Mesenchymal stem cell (in vitro differentiated cells and primary cell): Measurements from ENCODE around the gene ABCA4. TPM values are rescaled to one million over a fixed set of nuclear protein-coding genes. Genes with fewer than 3 reads are reported as not detected.
"Not testable (repeated sequence)": the region's sequence is repeated elsewhere in the genome, so short reads cannot be mapped to it uniquely, and the experiment has no call there.

Experiments used
- DNase-seq: peaks from one replicate; pipeline ENCODE4 v3.0.0-alpha.2; 2013
- H2AFZ ChIP-seq: one replicate; pipeline ENCODE4 v1.6.1; 2013; ENCODE audit warnings: low read depth, mild to moderate bottlenecking, control low read depth, inconsistent platforms, low read length, moderate library complexity
- H2AK5ac ChIP-seq: 2 replicates; pipeline ENCODE4 v1.6.1; 2013; ENCODE audit warnings: low read length, moderate library complexity, mild to moderate bottlenecking, inconsistent platforms; ENCODE audit not compliant: severe bottlenecking
- H2BK120ac ChIP-seq: one replicate; pipeline ENCODE4 v1.6.1; 2013; ENCODE audit warnings: low read depth, mild to moderate bottlenecking, inconsistent platforms, low read length, moderate library complexity
- H2BK12ac ChIP-seq, 2 experiments: one replicate each; pipeline ENCODE4 v1.6.1; 2013; ENCODE audit warnings: inconsistent platforms in 2 of 2, low read length in 2 of 2, mild to moderate bottlenecking in 2 of 2, moderate library complexity in 2 of 2, control low read depth in 1 of 2
- H2BK15ac ChIP-seq: one replicate; pipeline ENCODE4 v1.6.1; 2013; ENCODE audit warnings: mild to moderate bottlenecking, low read depth, inconsistent platforms; ENCODE audit not compliant: poor library complexity, severe bottlenecking
- H2BK5ac ChIP-seq: 2 replicates; pipeline ENCODE4 v1.6.1; 2013; ENCODE audit warnings: low read depth, mild to moderate bottlenecking, low read length, control low read depth, inconsistent platforms; ENCODE audit not compliant: poor library complexity, severe bottlenecking
- H3K14ac ChIP-seq, 2 experiments: one replicate each; pipeline ENCODE4 v1.6.1; 2013; ENCODE audit warnings: inconsistent platforms in 2 of 2, low read length in 2 of 2, control low read depth in 1 of 2, mild to moderate bottlenecking in 1 of 2, moderate library complexity in 1 of 2
- H3K18ac ChIP-seq, 2 experiments: one replicate each; pipeline ENCODE4 v1.6.1; 2013; ENCODE audit warnings: inconsistent platforms in 2 of 2, low read length in 2 of 2, control low read depth in 1 of 2, low read depth in 1 of 2, mild to moderate bottlenecking in 1 of 2
- H3K23ac ChIP-seq, 2 experiments: one replicate each; pipeline ENCODE4 v1.6.1; 2013; ENCODE audit warnings: inconsistent platforms in 2 of 2, low read length in 2 of 2, mild to moderate bottlenecking in 2 of 2, moderate library complexity in 2 of 2, control low read depth in 1 of 2
- H3K27ac ChIP-seq: 2 replicates; pipeline ENCODE4 v1.5.1; 2013; ENCODE audit warnings: mild to moderate bottlenecking, moderate library complexity, low read length, control low read depth, inconsistent platforms; ENCODE audit not compliant: poor library complexity, severe bottlenecking
- H3K27me3 ChIP-seq, 2 experiments: 2 replicates each; pipeline versions ENCODE4 v1.6.1 to v1.7.0; 2013; ENCODE audit warnings: low read length in 2 of 2, mild to moderate bottlenecking in 2 of 2, moderate library complexity in 2 of 2, control low read depth in 1 of 2, inconsistent platforms in 1 of 2; ENCODE audit not compliant: control insufficient read depth in 1 of 2, insufficient read depth in 1 of 2
- H3K36me3 ChIP-seq, 2 experiments: 2 replicates each; pipeline versions ENCODE4 v1.6.1 to v1.7.0; 2013; ENCODE audit warnings: low read length in 2 of 2, control low read depth in 1 of 2, inconsistent platforms in 1 of 2, low read depth in 1 of 2, mild to moderate bottlenecking in 1 of 2; ENCODE audit not compliant: insufficient read depth in 2 of 2, control insufficient read depth in 1 of 2
- H3K4ac ChIP-seq, 2 experiments: one replicate each; pipeline ENCODE4 v1.6.1; 2013; ENCODE audit warnings: inconsistent platforms in 2 of 2, low read length in 2 of 2, mild to moderate bottlenecking in 2 of 2, moderate library complexity in 2 of 2, control low read depth in 1 of 2, low read depth in 1 of 2
- H3K4me1 ChIP-seq: 2 replicates; pipeline ENCODE4 v1.6.1; 2013; ENCODE audit warnings: low read depth, low read length, control low read depth; ENCODE audit not compliant: control insufficient read depth, insufficient read depth
- H3K4me2 ChIP-seq: 2 replicates; pipeline ENCODE4 v1.6.1; 2013; ENCODE audit warnings: low read length, mild to moderate bottlenecking, inconsistent platforms; ENCODE audit not compliant: poor library complexity, severe bottlenecking
- H3K4me3 ChIP-seq, 2 experiments: 2 replicates each; pipeline versions ENCODE4 v1.5.1 to v1.7.0; 2013; ENCODE audit warnings: low read length in 2 of 2, mild to moderate bottlenecking in 2 of 2, control low read depth in 1 of 2, low read depth in 1 of 2; ENCODE audit not compliant: insufficient read depth in 1 of 2
- H3K79me1 ChIP-seq: replicated peaks from 2 replicates; pipeline ENCODE4 v1.6.1; 2013; ENCODE audit warnings: mild to moderate bottlenecking, control low read depth, low read length, inconsistent platforms; ENCODE audit not compliant: poor library complexity, severe bottlenecking
- H3K9ac ChIP-seq: 2 replicates; pipeline ENCODE4 v1.7.0; 2013; ENCODE audit warnings: mild to moderate bottlenecking, low read length, moderate library complexity
- H3K9me3 ChIP-seq: 2 replicates; pipeline ENCODE4 v1.7.0; 2013; ENCODE audit warnings: mild to moderate bottlenecking, low read length; ENCODE audit not compliant: control insufficient read depth
- H4K8ac ChIP-seq: one replicate; pipeline ENCODE4 v1.6.1; 2013; ENCODE audit warnings: inconsistent platforms, mild to moderate bottlenecking, low read length, moderate library complexity
- H4K91ac ChIP-seq: one replicate; pipeline ENCODE4 v1.6.1; 2013; ENCODE audit warnings: mild to moderate bottlenecking, low read length, inconsistent platforms
- WGBS: methylation state at CpG from one replicate; pipeline ENCODE4 v1.1.7; 2013; ENCODE audit warnings: mixed read lengths; 5-methylcytosine and 5-hydroxymethylcytosine counted together
- polyA plus RNA-seq, 2 experiments: library from polyadenylated mRNA; stranded (reverse); fragments of 200-250 nt; gene quantifications; one replicate each; pipeline ENCODE4 v1.2.3, GENCODE V29; 2013

ABCA4 gene
- polyA plus RNA-seq (2013, experiment 1 of 2) = 0.12 TPM
- polyA plus RNA-seq (2013, experiment 2 of 2) = 0.04 TPM

DNA sequence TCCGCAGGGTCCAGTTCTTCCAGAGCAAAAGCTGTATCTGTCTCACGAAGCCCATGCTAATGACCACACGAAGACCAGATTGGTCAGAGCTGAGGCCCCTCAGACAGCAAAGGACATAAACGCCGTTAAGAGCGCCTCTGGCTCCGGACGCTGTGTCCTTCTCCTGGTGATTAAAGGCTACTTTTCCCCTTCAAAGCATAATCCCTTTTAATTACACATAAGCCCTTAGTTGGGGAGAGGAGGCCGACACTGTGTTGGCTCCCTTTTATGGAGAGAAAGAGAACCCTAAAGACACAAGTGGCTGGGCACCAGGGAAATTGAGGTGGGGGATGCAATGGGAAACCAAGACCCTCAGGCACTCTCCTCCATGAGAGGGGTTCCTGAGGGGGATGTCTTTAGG is at the start of gene ABCA4:
ABCA4 (minus strand) TSS at position 158 of the 400 bp plus-strand sequence; CDS start at position 55, 103 bp downstream.
- Histone ChIP-seq H3K4me3 (no peak within 1 kb of the TSS), H4K91ac (no peak within 1 kb of the TSS), H2BK120ac (no peak within 1 kb of the TSS), H3K27ac (no peak within 1 kb of the TSS), H2AK5ac (no peak within 1 kb of the TSS), H3K14ac (no peak within 1 kb of the TSS), H3K9me3 (no peaks in the 10 kb centered on the region), H3K23ac (no peak within 1 kb of the TSS), H3K4ac (no peak within 1 kb of the TSS), H3K27me3 (no peaks in the 10 kb centered on the region), H3K79me1 (no peaks in the 10 kb centered on the region), H3K18ac (no peak within 1 kb of the TSS), H3K4me1 (peaks cover 12% of the 10 kb centered on the region), H2BK5ac (no peak within 1 kb of the TSS), H4K8ac (peak within 1 kb of the TSS; percentile 14), H3K4me2 (no peak within 1 kb of the TSS), H2BK12ac (peak within 1 kb of the TSS in 1 of 2 experiments; percentile 61), H3K9ac (no peak within 1 kb of the TSS), H3K36me3 (no peaks in the 10 kb centered on the region), H2BK15ac (no peak within 1 kb of the TSS), H2AFZ (no peak within 1 kb of the TSS)
- 49% methylated on average over 7 of the region's 9 CpGs for WGBS
- DNase-seq = no peak

DNA sequence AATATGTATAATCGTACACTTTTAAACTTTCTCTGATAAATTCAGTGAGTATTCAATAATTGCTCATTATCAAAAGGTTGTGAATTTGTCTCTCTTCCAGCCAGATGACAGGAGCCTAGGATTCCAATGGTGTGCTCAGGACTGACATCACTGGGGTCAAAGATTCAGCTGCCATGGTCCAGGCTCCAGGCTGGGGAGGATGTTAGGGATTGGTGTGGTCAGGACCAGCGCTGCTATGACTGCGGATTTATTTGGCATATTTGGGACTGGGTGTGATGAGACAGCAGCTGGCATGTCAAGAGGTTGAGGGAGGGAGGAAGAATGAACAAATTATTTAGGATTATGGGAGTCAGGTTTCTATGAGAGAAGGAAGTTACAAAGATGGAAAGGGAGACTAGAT is 48.2 kb upstream of the ABCA4 start:
- no peak overlapping the region for H4K8ac ChIP-seq
- no peak overlapping the region for H3K4me3 ChIP-seq
- H3K23ac ChIP-seq = no peak overlapping the region
- H2BK12ac ChIP-seq = no peak overlapping the region
- H3K36me3 ChIP-seq = peaks cover 14 to 53% of the 10 kb centered on the region in 2 experiments
- H3K4ac ChIP-seq = no peak overlapping the region
- no peak overlapping the region for H3K4me2 ChIP-seq
- no peak overlapping the region for H3K18ac ChIP-seq
- no peak for DNase-seq
- peaks cover 6% of the 10 kb centered on the region for H3K4me1 ChIP-seq
- no peak overlapping the region for H3K14ac ChIP-seq
- no peak overlapping the region for H2AFZ ChIP-seq
- WGBS = 98% methylated on average over 2 of the region's 3 CpGs
- H3K9me3 ChIP-seq = no peaks in the 10 kb centered on the region
- H2BK15ac ChIP-seq = no peak overlapping the region
- no peak overlapping the region for H2BK5ac ChIP-seq
- H2AK5ac ChIP-seq = no peak overlapping the region
- no peaks in the 10 kb centered on the region for H3K79me1 ChIP-seq
- no peak overlapping the region for H2BK120ac ChIP-seq
- H3K27me3 ChIP-seq = no peaks in the 10 kb centered on the region
- H4K91ac ChIP-seq = no peak overlapping the region
- no peak overlapping the region for H3K9ac ChIP-seq
- no peak overlapping the region for H3K27ac ChIP-seq

DNA sequence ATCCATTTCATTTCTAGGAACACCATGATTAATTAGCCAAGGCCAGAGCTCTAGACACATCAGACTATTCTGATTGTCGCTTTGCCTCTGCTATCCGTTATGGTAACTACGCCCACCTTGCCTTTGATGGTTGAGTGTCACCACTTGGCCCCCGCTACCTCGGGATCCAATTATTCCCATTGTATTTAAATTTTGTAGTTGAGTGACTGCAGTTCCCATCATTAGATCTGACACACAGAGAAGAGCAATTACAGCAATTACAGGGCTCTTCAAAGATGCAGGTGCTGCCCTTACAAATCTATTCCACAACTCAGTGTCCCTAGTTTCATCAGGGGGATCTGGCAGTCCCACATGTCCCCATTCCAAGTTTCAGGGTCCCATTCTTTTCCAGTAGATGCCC is 44.9 kb upstream of the ABCA4 start:
- Histone ChIP-seq H3K4me3 (no peak overlapping the region), H3K9me3 (no peaks in the 10 kb centered on the region), H3K9ac (no peak overlapping the region), H2BK12ac (no peak overlapping the region), H2BK5ac (no peak overlapping the region), H3K4me2 (no peak overlapping the region), H3K4me1 (peaks cover 2% of the 10 kb centered on the region), H2BK15ac (no peak overlapping the region), H3K27me3 (no peaks in the 10 kb centered on the region), H3K14ac (no peak overlapping the region), H3K36me3 (peaks cover 10 to 21% of the 10 kb centered on the region in 2 experiments), H3K18ac (no peak overlapping the region), H3K27ac (no peak overlapping the region), H2BK120ac (no peak overlapping the region), H2AFZ (no peak overlapping the region), H3K79me1 (no peaks in the 10 kb centered on the region), H3K4ac (no peak overlapping the region), H3K23ac (no peak overlapping the region), H2AK5ac (no peak overlapping the region), H4K91ac (no peak overlapping the region), H4K8ac (no peak overlapping the region)
- 94% methylated on average over 5 of the region's 5 CpGs for WGBS
- DNase-seq = no peak

DNA sequence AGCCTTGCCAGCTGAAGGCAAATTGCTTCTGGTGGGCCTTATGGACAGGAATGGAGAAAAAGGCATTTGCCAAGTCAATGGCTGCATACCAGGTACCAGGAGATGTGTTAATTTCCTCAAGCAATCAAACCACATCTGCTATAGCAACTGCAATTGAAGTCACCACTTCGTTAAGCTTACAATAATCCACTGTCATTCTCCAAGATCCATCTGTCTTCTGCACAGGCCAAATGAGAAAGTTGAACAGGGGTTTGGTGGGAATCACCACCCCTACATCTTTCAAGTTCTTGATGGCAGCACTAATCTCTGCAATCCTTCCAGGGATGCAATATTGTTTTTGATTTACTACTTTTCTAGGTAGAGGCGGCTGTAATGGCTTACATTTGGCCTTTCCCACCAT is 43.9 kb upstream of the ABCA4 start:
- not testable (repeated sequence) for H4K8ac ChIP-seq, H3K27ac ChIP-seq, H2AFZ ChIP-seq, H3K18ac ChIP-seq, H2AK5ac ChIP-seq, H2BK15ac ChIP-seq, H2BK12ac ChIP-seq, H2BK120ac ChIP-seq, H3K4me3 ChIP-seq, H3K79me1 ChIP-seq, H3K4me2 ChIP-seq, H3K4ac ChIP-seq, H3K9me3 ChIP-seq, H4K91ac ChIP-seq, H3K23ac ChIP-seq, DNase-seq, H3K14ac ChIP-seq, H3K9ac ChIP-seq, H2BK5ac ChIP-seq, H3K4me1 ChIP-seq, H3K27me3 ChIP-seq
- H3K36me3 ChIP-seq = peaks cover 10 to 12% of the 10 kb centered on the region in 2 experiments
- 75% methylated on average over 2 of the region's 2 CpGs for WGBS
